IPS-18c (cell line): ENCODE measurements around the gene SEMA3A.
A peak's percentile ranks its signal among the peaks of the same experiment; 100 is the strongest.
"Not testable (repeated sequence)": the region's sequence is repeated elsewhere in the genome, so short reads cannot be mapped to it uniquely, and the experiment has no call there.

Experiments used
- H3K4me3 ChIP-seq: 2 replicates; pipeline ENCODE4 v1.7.0; 2013; ENCODE audit warnings: low read depth, mild to moderate bottlenecking, low read length, moderate library complexity; ENCODE audit not compliant: insufficient read depth
- H3K9me3 ChIP-seq: one replicate; pipeline ENCODE4 v1.6.1; 2013; ENCODE audit warnings: mild to moderate bottlenecking, low read length, moderate library complexity; ENCODE audit not compliant: control insufficient read depth, insufficient read depth

Gene SEMA3A

GRCh38 chr7:84194484-84195271 lies at the start of gene SEMA3A:
SEMA3A (minus strand) TSS chr7:84194789; CDS start chr7:84194586, 203 bp downstream.
- no peaks in the 10 kb centered on the region for H3K9me3 ChIP-seq
- H3K4me3 ChIP-seq = peak within 1 kb of the TSS; percentile 47

- not testable (repeated sequence) for H3K9me3 ChIP-seq, H3K4me3 ChIP-seq
These were observed 48.4 kb upstream of the SEMA3A start for GRCh38 chr7:84243037-84243436.

- Histone ChIP-seq H3K9me3 (no peaks in the 10 kb centered on the region), H3K4me3 (no peak overlapping the region)
These were observed 44.0 kb upstream of the SEMA3A start for GRCh38 chr7:84238596-84238995.

- H3K4me3 ChIP-seq = no peak overlapping the region
These were observed 43.1 kb upstream of the SEMA3A start for GRCh38 chr7:84237533-84238173.

GRCh38 chr7:84236398-84236797 lies 41.8 kb upstream of the SEMA3A start:
- H3K4me3 ChIP-seq = no peak overlapping the region
- no peaks in the 10 kb centered on the region for H3K9me3 ChIP-seq

More at GRCh38 chr7:84237533-84238173, 43.1 kb upstream of the SEMA3A start:
- H3K9me3 ChIP-seq = no peaks in the 10 kb centered on the region

- H3K9me3 ChIP-seq = no peaks in the 10 kb centered on the region
- no peak overlapping the region for H3K4me3 ChIP-seq
These were observed 38.1 kb upstream of the SEMA3A start for GRCh38 chr7:84232646-84233045.

GRCh38 chr7:84231157-84231556 lies 36.6 kb upstream of the SEMA3A start:
- Histone ChIP-seq H3K4me3 (no peak overlapping the region), H3K9me3 (no peaks in the 10 kb centered on the region)

GRCh38 chr7:84230491-84230890 lies 35.9 kb upstream of the SEMA3A start:
- no peak overlapping the region for H3K4me3 ChIP-seq
- H3K9me3 ChIP-seq = no peaks in the 10 kb centered on the region

- no peaks in the 10 kb centered on the region for H3K9me3 ChIP-seq
- H3K4me3 ChIP-seq = no peak overlapping the region
These were observed 33.9 kb upstream of the SEMA3A start for GRCh38 chr7:84228526-84228925.

GRCh38 chr7:84226759-84227158 lies 32.2 kb upstream of the SEMA3A start:
- H3K9me3 ChIP-seq = no peaks in the 10 kb centered on the region

GRCh38 chr7:84224505-84224904 lies 29.9 kb upstream of the SEMA3A start:
- no peak overlapping the region for H3K4me3 ChIP-seq

More at GRCh38 chr7:84226759-84227158, 32.2 kb upstream of the SEMA3A start:
- H3K4me3 ChIP-seq = no peak overlapping the region

GRCh38 chr7:84219310-84219709 lies 24.7 kb upstream of the SEMA3A start:
- H3K9me3 ChIP-seq = no peaks in the 10 kb centered on the region
- no peak overlapping the region for H3K4me3 ChIP-seq

More at GRCh38 chr7:84224505-84224904, 29.9 kb upstream of the SEMA3A start:
- no peaks in the 10 kb centered on the region for H3K9me3 ChIP-seq

GRCh38 chr7:84218681-84219080 lies 24.1 kb upstream of the SEMA3A start:
- Histone ChIP-seq H3K9me3 (no peaks in the 10 kb centered on the region), H3K4me3 (no peak overlapping the region)

GRCh38 chr7:84216472-84216871 lies 21.9 kb upstream of the SEMA3A start:
- no peaks in the 10 kb centered on the region for H3K9me3 ChIP-seq
- H3K4me3 ChIP-seq = no peak overlapping the region

- not testable (repeated sequence) for H3K9me3 ChIP-seq, H3K4me3 ChIP-seq
These were observed 20.2 kb upstream of the SEMA3A start for GRCh38 chr7:84214757-84215156.

GRCh38 chr7:84210301-84210700 lies 15.7 kb upstream of the SEMA3A start:
- Histone ChIP-seq H3K9me3 (no peaks in the 10 kb centered on the region), H3K4me3 (no peak overlapping the region)

GRCh38 chr7:84209006-84209405 lies 14.4 kb upstream of the SEMA3A start:
- H3K4me3 ChIP-seq = no peak overlapping the region
- H3K9me3 ChIP-seq = no peaks in the 10 kb centered on the region

- Histone ChIP-seq H3K4me3 (no peak overlapping the region), H3K9me3 (no peaks in the 10 kb centered on the region)
These were observed 13.0 kb upstream of the SEMA3A start for GRCh38 chr7:84207615-84208014.
